ENCODE results near the gene ZNF385D. TPM values are rescaled to one million over a fixed set of nuclear protein-coding genes. Genes with fewer than 3 reads are reported as not detected.

Gene ZNF385D
- total RNA-seq, 1 donor from 2014 or later, result under 0.01 TPM

DNA sequence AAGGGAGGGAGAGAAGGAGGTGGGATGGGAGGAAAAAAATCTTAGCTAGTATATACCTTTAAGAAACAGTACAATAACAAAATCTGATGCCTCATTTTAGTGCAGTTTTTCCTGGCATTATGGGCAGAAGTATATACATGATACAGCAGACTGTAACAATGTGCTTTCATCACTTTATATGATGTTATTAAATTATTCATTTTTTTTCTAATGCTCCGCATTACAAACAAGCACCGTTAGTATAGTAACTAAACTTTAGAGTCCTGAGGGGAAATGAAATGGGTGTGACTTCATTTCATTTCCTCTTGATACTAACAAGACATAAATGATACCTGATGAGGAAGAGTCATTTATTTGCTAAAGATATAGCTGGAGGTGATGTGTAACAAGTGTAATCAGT lies 325.3 kb downstream of the ZNF385D start:
- Histone ChIP-seq H3K4me3 (ENCODE audit: low read depth, low read length) (no peak overlapping the region), H3K36me3 (ENCODE audit: control insufficient read depth, insufficient read depth, low read length) (no peaks in the 10 kb centered on the region), H3K27me3 (ENCODE audit: control insufficient read depth, insufficient read depth, low read length) (no peaks in the 10 kb centered on the region)
- no peak for TF ChIP-seq CTCF (IDR thresholded peaks at IDR 0.05; ENCODE audit: insufficient read depth, low read length, severe bottlenecking)
- no peak for FAIRE-seq
- no peak for DNase-seq (ENCODE audit: low read depth)

GRCh38 chr3:21421096-21421495 lies 329.9 kb downstream of the ZNF385D start:
- no peak for DNase-seq (ENCODE audit: low read depth)
- Histone ChIP-seq H3K4me3 (ENCODE audit: low read depth, low read length) (no peak overlapping the region), H3K36me3 (ENCODE audit: control insufficient read depth, insufficient read depth, low read length) (no peaks in the 10 kb centered on the region), H3K27me3 (ENCODE audit: control insufficient read depth, insufficient read depth, low read length) (no peaks in the 10 kb centered on the region)
- no peak for FAIRE-seq
- no peak for TF ChIP-seq CTCF (IDR thresholded peaks at IDR 0.05; ENCODE audit: insufficient read depth, low read length, severe bottlenecking)

DNA sequence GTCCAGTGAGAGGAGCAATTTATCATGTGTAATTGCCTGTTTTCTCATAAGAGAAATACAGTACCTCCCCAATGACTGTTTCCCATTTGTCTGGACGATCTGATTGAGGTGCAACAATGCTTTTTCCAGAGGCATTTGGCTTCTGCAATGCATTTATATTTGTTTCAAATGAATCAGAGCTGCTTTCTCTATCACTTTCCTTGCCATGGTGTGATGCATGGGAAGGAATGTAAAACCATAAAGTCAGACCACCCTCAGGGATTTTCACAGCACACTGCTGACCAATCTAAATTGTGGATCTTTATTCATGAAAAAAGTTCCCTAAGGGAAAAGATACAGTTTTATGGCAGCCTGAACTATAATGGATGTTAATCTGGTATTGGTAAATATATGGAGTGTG lies 333.0 kb downstream of the ZNF385D start:
- no peak for DNase-seq (ENCODE audit: low read depth)
- H3K4me3 ChIP-seq (ENCODE audit: low read depth, low read length), result no peak overlapping the region
- FAIRE-seq, result no peak

GRCh38 chr3:21414506-21414905 lies 336.5 kb downstream of the ZNF385D start:
- H3K36me3 ChIP-seq (ENCODE audit: control insufficient read depth, insufficient read depth, low read length), result no peaks in the 10 kb centered on the region
- H3K27me3 ChIP-seq (ENCODE audit: control insufficient read depth, insufficient read depth, low read length), result no peaks in the 10 kb centered on the region
- DNase-seq (ENCODE audit: low read depth) (no peak), FAIRE-seq (no peak)
- H3K4me3 ChIP-seq (ENCODE audit: low read depth, low read length), result no peak overlapping the region
- no peak for TF ChIP-seq CTCF (IDR thresholded peaks at IDR 0.05; ENCODE audit: insufficient read depth, low read length, severe bottlenecking)

More for the DNA sequence above, 333.0 kb downstream of the ZNF385D start:
- Histone ChIP-seq H3K36me3 (ENCODE audit: control insufficient read depth, insufficient read depth, low read length) (no peaks in the 10 kb centered on the region), H3K27me3 (ENCODE audit: control insufficient read depth, insufficient read depth, low read length) (no peaks in the 10 kb centered on the region)
- TF ChIP-seq CTCF (IDR thresholded peaks at IDR 0.05; ENCODE audit: insufficient read depth, low read length, severe bottlenecking), result no peak

GRCh38 chr3:21411058-21411457 lies 340.0 kb downstream of the ZNF385D start:
- Histone ChIP-seq H3K4me3 (ENCODE audit: low read depth, low read length) (no peak overlapping the region), H3K27me3 (ENCODE audit: control insufficient read depth, insufficient read depth, low read length) (no peaks in the 10 kb centered on the region), H3K36me3 (ENCODE audit: control insufficient read depth, insufficient read depth, low read length) (no peaks in the 10 kb centered on the region)
- FAIRE-seq, result no peak
- no peak for DNase-seq (ENCODE audit: low read depth)
- TF ChIP-seq CTCF (IDR thresholded peaks at IDR 0.05; ENCODE audit: insufficient read depth, low read length, severe bottlenecking), result no peak

DNA sequence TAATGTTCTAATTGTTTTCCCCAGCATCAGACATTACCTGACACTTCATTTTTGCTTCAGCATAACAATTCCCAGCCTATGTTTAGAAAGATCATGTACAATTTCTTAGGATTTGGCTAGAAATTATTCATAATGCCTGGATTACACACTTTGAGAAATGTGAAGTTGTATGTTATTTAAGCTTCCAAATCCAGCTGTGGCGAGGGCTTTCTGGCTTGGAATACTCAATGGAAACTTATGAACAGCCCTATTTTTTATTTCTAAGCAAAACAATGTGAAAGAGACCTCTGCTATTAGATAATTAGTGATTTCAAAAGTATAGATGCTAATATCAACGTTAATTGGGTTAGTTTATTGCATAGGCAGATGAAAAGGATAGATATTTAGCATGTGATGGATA lies 341.6 kb downstream of the ZNF385D start:
- TF ChIP-seq CTCF (IDR thresholded peaks at IDR 0.05; ENCODE audit: insufficient read depth, low read length, severe bottlenecking), result no peak
- DNase-seq (ENCODE audit: low read depth), result no peak
- H3K36me3 ChIP-seq (ENCODE audit: control insufficient read depth, insufficient read depth, low read length), result no peaks in the 10 kb centered on the region
- H3K4me3 ChIP-seq (ENCODE audit: low read depth, low read length), result no peak overlapping the region
- H3K27me3 ChIP-seq (ENCODE audit: control insufficient read depth, insufficient read depth, low read length), result no peaks in the 10 kb centered on the region
- no peak for FAIRE-seq

Data from bronchial epithelial cell (primary cell).